ENCODE results near the gene EHHADH.

GRCh38 chr3:185197068-185197467 is 56.8 kb downstream of the EHHADH start:
- TF ChIP-seq POLR2A (IDR thresholded peaks at IDR 0.05) (no peak), CTCF (IDR thresholded peaks at IDR 0.05 in 4 of 5, conservative IDR thresholded peaks at IDR 0.05 in 1 of 5) (no peak)
